Measurements from ENCODE around the gene PTGDS.

PTGDS gene

DNA sequence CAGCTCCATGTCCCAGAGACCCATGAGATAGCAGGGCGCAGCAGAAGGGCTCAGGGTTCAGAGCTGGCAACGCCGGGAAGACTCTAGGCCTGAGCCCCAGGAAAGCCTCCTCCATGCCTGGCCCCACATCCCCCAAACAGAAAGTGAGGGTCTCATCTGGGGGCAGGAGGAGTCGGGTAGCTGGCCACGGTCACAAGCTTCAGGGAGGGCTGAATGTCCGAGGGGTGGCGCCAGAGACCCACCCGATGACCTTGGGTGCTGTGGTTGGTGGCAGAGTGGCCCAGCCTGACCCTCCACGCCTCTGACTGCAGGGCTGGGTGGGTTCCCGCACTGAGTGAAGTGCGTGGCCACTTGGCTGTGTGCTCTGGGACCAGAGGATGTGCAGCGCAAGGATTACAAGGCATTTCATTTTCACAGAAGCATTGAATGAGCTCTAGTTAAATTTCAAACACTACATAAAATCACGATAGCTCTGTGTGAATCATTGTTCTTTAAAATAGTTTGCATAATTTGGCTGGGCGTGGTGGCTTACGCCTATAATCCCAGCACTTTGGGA, 29.3 kb upstream of the PTGDS start:
- peaks cover 9% of the 10 kb centered on the region for H3K79me1 ChIP-seq (ENCODE audit: low read depth, low read length)
- H3K18ac ChIP-seq (ENCODE audit: low read length), result peak overlapping the region; percentile 87
- H4K91ac ChIP-seq (ENCODE audit: low read depth, low read length, poor library complexity), result no peak overlapping the region
- H3K36me3 ChIP-seq (replicated peaks in 1 of 2; ENCODE audit: control insufficient read depth in 2 of 2, insufficient read depth in 2 of 2, low read length in 2 of 2), result peaks cover 2 to 4% of the 10 kb centered on the region in 2 donors
- H3K27ac ChIP-seq (replicated peaks; ENCODE audit: low read length), result no peak overlapping the region
- peak overlapping the region; percentile 30 for H2BK12ac ChIP-seq (ENCODE audit: low read length)
- no CpG with 5 or more reads among the region's 15 CpGs for WGBS, 2 donors (ENCODE audit: extremely low coverage in 2 of 2, insufficient read length in 2 of 2, insufficient replicate concordance in 1 of 2)
- H3K4me1 ChIP-seq (ENCODE audit: control insufficient read depth in 2 of 2, insufficient read depth in 1 of 2, low read depth in 1 of 2, low read length in 2 of 2), result peaks cover 19 to 24% of the 10 kb centered on the region in 2 donors
- H2BK5ac ChIP-seq (ENCODE audit: low read length), result no peak overlapping the region
- peak overlapping the region; percentile 71 for H2AK5ac ChIP-seq (ENCODE audit: low read depth, low read length)
- no peak overlapping the region for H2BK120ac ChIP-seq (ENCODE audit: low read depth, low read length)
- H3K27me3 ChIP-seq (ENCODE audit: control insufficient read depth in 3 of 3, insufficient read depth in 3 of 3, low read depth in 1 of 3, low read length in 3 of 3), result no peaks in the 10 kb centered on the region
- no peak overlapping the region for H4K8ac ChIP-seq (ENCODE audit: low read depth, low read length)
- no peak overlapping the region for H2BK15ac ChIP-seq (ENCODE audit: low read length)
- peak overlapping the region; percentile 37 for H3K9ac ChIP-seq (ENCODE audit: low read depth, low read length, poor library complexity)
- no peak overlapping the region for H2AFZ ChIP-seq (ENCODE audit: low read length)
- H3K4me3 ChIP-seq (ENCODE audit: low read length in 2 of 2), result no peak overlapping the region
- H3K4ac ChIP-seq (ENCODE audit: low read length), result no peak overlapping the region
- H3K14ac ChIP-seq (ENCODE audit: low read length), result no peak overlapping the region
- no peak for DNase-seq (ENCODE audit: low spot score)
- H3K9me3 ChIP-seq (replicated peaks in 1 of 2; ENCODE audit: control insufficient read depth in 2 of 2, insufficient read depth in 1 of 2, low read depth in 1 of 2, low read length in 2 of 2), result no peaks in the 10 kb centered on the region
- H3K4me2 ChIP-seq (ENCODE audit: insufficient read depth, low read length, poor library complexity, severe bottlenecking), result no peak overlapping the region
- peak overlapping the region; percentile 73 for H3K23ac ChIP-seq (ENCODE audit: low read depth, low read length, poor library complexity)

- Histone ChIP-seq H3K18ac (ENCODE audit: low read length) (peak overlapping the region; percentile 98), H3K4ac (ENCODE audit: low read length) (no peak overlapping the region), H3K4me3 (ENCODE audit: low read length in 2 of 2) (peak overlapping the region; percentile 58 to 87), H2BK15ac (ENCODE audit: low read length) (peak overlapping the region; percentile 85), H2AFZ (ENCODE audit: low read length) (peak overlapping the region; percentile 88), H2BK5ac (ENCODE audit: low read length) (peak overlapping the region; percentile 75), H3K23ac (ENCODE audit: low read depth, low read length, poor library complexity) (peak overlapping the region; percentile 66), H3K4me2 (ENCODE audit: insufficient read depth, low read length, poor library complexity, severe bottlenecking) (peak overlapping the region; percentile 77), H4K91ac (ENCODE audit: low read depth, low read length, poor library complexity) (no peak overlapping the region), H3K14ac (ENCODE audit: low read length) (peak overlapping the region; percentile 71), H2BK12ac (ENCODE audit: low read length) (peak overlapping the region; percentile 41), H3K36me3 (replicated peaks in 1 of 2; ENCODE audit: control insufficient read depth in 2 of 2, insufficient read depth in 2 of 2, low read length in 2 of 2) (no peaks in the 10 kb centered on the region), H4K8ac (ENCODE audit: low read depth, low read length) (peak overlapping the region; percentile 17), H3K27me3 (ENCODE audit: control insufficient read depth in 3 of 3, insufficient read depth in 3 of 3, low read depth in 1 of 3, low read length in 3 of 3) (peaks cover 0 to 8% (median 0%) of the 10 kb centered on the region in 3 experiments), H3K9me3 (replicated peaks in 1 of 2; ENCODE audit: control insufficient read depth in 2 of 2, insufficient read depth in 1 of 2, low read depth in 1 of 2, low read length in 2 of 2) (no peaks in the 10 kb centered on the region), H3K9ac (ENCODE audit: low read depth, low read length, poor library complexity) (peak overlapping the region; percentile 91), H3K27ac (replicated peaks; ENCODE audit: low read length) (no peak overlapping the region), H3K79me1 (ENCODE audit: low read depth, low read length) (no peaks in the 10 kb centered on the region), H2BK120ac (ENCODE audit: low read depth, low read length) (peak overlapping the region; percentile 91), H2AK5ac (ENCODE audit: low read depth, low read length) (peak overlapping the region; percentile 93), H3K4me1 (ENCODE audit: control insufficient read depth in 2 of 2, insufficient read depth in 1 of 2, low read depth in 1 of 2, low read length in 2 of 2) (peaks cover 13 to 16% of the 10 kb centered on the region in 2 donors)
- no CpG with 5 or more reads among the region's 22 CpGs for WGBS, 2 donors (ENCODE audit: extremely low coverage in 2 of 2, insufficient read length in 2 of 2, insufficient replicate concordance in 1 of 2)
- no peak for DNase-seq (ENCODE audit: low spot score)
Observed at GRCh38 chr9:136949239-136949816, 28.0 kb upstream of the PTGDS start.

DNA sequence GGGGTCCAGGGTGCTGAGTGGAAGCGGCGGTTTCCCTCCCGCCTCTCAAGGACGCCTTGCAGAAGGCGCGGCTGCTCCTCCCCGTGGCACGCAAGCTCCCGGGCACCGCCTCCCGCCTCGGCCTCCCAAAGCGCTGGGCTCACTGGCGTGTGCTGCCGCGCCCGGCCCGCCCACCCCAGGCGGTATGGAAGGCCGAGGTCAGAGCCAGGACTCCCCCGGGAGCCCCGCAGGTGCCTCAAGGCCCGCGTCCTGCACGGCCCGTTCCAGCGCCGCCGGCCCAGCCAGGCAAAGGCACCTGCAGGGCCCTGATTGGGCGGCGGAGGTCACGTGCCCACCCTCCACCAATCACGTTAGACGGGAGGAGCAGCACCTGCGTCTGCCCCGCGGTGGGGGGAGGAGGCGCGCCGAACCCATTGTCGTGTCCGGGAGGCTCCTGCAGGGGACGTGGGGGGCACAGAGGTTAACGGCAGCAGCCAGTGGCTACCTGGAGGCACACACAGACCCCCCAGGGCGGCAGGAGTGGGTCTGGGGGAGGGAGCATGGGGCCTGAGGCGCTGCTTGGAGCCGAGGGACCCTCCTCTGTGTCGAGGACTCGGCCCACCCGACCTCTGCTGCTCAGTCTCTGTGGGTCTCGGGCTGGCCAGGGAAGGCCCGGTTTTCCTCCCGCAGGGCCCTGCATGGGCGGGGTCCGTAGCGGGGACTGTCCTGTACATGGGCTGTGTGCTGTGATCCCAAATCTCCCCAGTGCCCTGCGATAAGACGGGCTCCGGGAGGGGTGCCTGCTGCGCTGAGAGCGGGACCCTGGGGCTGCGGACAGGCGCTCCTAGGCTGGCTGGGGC, 27.3 kb upstream of the PTGDS start:
- peak; percentile 91 for DNase-seq (ENCODE audit: low spot score)
- Histone ChIP-seq H3K9me3 (replicated peaks in 1 of 2; ENCODE audit: control insufficient read depth in 2 of 2, insufficient read depth in 1 of 2, low read depth in 1 of 2, low read length in 2 of 2) (no peaks in the 10 kb centered on the region), H3K4me1 (ENCODE audit: control insufficient read depth in 2 of 2, insufficient read depth in 1 of 2, low read depth in 1 of 2, low read length in 2 of 2) (peaks cover 11 to 16% of the 10 kb centered on the region in 2 donors), H2BK5ac (ENCODE audit: low read length) (peak overlapping the region; percentile 91), H2BK15ac (ENCODE audit: low read length) (peak overlapping the region; percentile 90), H3K4me3 (ENCODE audit: low read length in 2 of 2) (peak overlapping the region; percentile 58 to 87), H3K27ac (replicated peaks; ENCODE audit: low read length) (peak overlapping the region; percentile 24), H3K18ac (ENCODE audit: low read length) (peak overlapping the region; percentile 98), H3K14ac (ENCODE audit: low read length) (peak overlapping the region; percentile 71), H3K4me2 (ENCODE audit: insufficient read depth, low read length, poor library complexity, severe bottlenecking) (peak overlapping the region; percentile 84), H2AFZ (ENCODE audit: low read length) (peak overlapping the region; percentile 88), H3K23ac (ENCODE audit: low read depth, low read length, poor library complexity) (peak overlapping the region; percentile 66), H2BK12ac (ENCODE audit: low read length) (peak overlapping the region; percentile 41), H3K36me3 (replicated peaks in 1 of 2; ENCODE audit: control insufficient read depth in 2 of 2, insufficient read depth in 2 of 2, low read length in 2 of 2) (no peaks in the 10 kb centered on the region), H4K8ac (ENCODE audit: low read depth, low read length) (peak overlapping the region; percentile 99), H2BK120ac (ENCODE audit: low read depth, low read length) (peak overlapping the region; percentile 91), H3K9ac (ENCODE audit: low read depth, low read length, poor library complexity) (peak overlapping the region; percentile 91), H4K91ac (ENCODE audit: low read depth, low read length, poor library complexity) (peak overlapping the region; percentile 5), H3K27me3 (ENCODE audit: control insufficient read depth in 3 of 3, insufficient read depth in 3 of 3, low read depth in 1 of 3, low read length in 3 of 3) (peaks cover 0 to 13% (median 0%) of the 10 kb centered on the region in 3 experiments), H3K79me1 (ENCODE audit: low read depth, low read length) (no peaks in the 10 kb centered on the region), H3K4ac (ENCODE audit: low read length) (peak overlapping the region; percentile 84), H2AK5ac (ENCODE audit: low read depth, low read length) (peak overlapping the region; percentile 99)
- no CpG with 5 or more reads among the region's 63 CpGs for WGBS, 2 donors (ENCODE audit: extremely low coverage in 2 of 2, insufficient read length in 2 of 2, insufficient replicate concordance in 1 of 2)
